GM12875 (cell line): ENCODE data around the gene MEG3.
"Not testable (repeated sequence)": the region's sequence is repeated elsewhere in the genome, so short reads cannot be mapped to it uniquely, and the experiment has no call there.

Source experiments
- H3K4me3 ChIP-seq: one replicate; pipeline ENCODE4 v1.5.1; 2011; ENCODE audit warnings: low read depth, low read length, control low read depth
- TF ChIP-seq, protein P1 (sequence below): IDR thresholded peaks from 2 replicates; pipeline ENCODE4 v1.5.1; 2011; ENCODE audit warnings: low read depth, mild to moderate bottlenecking, control low read depth, inconsistent platforms, low read length, moderate library complexity, borderline replicate concordance; ENCODE audit not compliant: insufficient read depth

The MEG3 gene

DNA sequence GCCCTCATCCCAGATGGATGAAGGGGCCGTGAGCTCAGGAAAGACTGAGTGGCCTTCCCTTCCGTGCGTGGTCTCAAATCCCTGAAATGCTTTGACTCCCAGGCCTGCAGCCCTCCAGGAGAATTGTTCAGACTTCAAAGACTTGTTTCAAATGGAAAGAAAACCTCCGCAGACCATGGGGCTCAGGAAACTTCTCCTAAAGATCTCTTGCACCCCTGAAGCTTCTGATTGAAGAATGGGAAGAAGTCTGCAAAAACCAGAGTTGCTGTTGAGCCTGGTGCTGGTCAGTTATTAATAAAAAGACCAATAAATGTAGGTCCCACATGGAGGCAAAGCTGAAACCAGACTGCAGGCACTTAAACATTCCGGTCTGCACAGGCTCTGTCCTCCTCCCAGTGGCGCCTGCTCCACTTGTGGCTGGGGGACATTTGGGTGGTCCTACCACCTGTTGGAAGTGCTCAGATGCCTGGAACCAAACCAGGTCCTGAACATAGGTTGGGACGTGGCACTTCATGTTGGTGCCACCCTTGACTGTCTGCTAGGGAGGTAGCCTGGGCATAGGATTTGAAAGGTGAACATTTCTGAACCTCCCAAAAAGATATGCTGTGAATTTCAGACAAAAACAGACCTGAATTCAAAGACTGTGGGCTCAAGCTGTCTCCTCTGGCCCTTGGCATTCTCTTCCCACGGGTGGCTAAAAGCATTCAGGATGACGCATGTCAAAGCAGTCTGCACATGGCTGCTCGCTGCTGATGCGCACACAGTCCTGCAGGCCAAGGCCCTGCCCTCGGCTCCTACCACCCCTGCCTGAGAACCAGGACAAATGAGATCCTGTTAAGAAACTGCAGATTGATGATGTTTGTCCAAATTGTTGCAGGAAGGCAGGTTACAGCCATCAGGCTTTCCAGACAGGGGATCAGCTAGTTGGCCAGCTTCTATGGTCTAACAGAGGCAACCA, 36.2 kb upstream of the MEG3 start:
- no peak overlapping the region for H3K4me3 ChIP-seq
- TF ChIP-seq, protein P1, sequence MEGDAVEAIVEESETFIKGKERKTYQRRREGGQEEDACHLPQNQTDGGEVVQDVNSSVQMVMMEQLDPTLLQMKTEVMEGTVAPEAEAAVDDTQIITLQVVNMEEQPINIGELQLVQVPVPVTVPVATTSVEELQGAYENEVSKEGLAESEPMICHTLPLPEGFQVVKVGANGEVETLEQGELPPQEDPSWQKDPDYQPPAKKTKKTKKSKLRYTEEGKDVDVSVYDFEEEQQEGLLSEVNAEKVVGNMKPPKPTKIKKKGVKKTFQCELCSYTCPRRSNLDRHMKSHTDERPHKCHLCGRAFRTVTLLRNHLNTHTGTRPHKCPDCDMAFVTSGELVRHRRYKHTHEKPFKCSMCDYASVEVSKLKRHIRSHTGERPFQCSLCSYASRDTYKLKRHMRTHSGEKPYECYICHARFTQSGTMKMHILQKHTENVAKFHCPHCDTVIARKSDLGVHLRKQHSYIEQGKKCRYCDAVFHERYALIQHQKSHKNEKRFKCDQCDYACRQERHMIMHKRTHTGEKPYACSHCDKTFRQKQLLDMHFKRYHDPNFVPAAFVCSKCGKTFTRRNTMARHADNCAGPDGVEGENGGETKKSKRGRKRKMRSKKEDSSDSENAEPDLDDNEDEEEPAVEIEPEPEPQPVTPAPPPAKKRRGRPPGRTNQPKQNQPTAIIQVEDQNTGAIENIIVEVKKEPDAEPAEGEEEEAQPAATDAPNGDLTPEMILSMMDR: no peak

DNA sequence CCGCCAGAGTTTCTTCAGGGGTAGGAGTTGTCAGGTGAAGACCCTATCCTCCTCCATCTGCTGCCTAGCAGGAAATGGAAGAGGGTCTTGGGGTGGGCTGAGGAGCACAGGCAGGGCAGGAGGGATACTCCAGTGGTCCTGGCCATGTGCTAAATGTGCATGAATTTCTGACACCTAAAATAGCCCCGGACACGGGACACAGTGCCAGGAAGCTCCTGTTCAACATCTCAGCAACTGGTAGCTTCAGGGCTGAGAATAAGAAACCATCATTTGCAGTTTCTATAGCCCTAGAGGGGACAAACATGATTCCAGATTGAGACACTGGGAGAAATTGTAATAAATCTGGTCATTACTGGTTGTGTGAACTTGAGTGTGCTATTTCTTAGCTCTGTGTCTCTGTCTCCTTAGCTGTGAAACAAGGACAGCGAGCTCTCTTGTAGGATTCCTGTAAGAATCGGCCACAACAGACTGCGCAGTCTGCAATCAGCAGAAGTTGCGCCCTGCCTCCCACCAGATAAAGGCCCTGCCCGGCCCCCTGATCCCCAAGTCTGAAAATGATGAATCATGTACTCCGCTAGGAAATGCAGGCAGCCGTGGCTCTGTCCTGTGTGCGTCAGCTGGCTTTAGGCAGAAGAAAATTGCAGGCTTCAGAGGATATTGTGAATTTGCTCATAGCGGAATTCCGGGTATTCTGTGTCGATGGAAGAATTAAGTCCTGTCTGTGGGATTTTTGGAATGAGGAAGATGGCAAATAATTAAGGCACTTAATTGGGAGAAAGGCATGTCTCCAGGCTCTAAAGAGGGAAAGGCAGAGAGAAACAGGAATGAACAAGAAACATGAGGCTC, 35.2 kb upstream of the MEG3 start:
- TF ChIP-seq, protein P1: no peak
- H3K4me3 ChIP-seq: no peak overlapping the region

DNA sequence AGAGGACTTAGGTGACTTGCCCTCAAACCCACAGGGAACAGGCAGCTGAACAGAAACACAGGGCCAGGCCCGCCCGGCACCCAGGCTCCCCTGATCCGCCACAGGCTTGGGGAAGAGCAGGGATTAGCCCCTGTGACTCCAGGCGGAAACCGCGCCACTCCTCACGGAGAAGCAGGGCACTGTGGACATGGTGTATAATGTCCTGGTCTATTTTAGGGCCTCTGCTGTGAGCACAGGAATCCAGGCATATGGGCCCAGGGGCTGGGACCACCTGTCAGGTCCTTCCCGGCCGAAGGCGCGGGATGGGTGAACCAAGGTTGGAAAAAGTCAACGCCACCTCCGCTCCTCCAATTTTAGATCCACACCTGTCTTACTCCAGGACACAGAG, 34.6 kb upstream of the MEG3 start:
- TF ChIP-seq, protein P1: no peak
- no peak overlapping the region for H3K4me3 ChIP-seq

DNA sequence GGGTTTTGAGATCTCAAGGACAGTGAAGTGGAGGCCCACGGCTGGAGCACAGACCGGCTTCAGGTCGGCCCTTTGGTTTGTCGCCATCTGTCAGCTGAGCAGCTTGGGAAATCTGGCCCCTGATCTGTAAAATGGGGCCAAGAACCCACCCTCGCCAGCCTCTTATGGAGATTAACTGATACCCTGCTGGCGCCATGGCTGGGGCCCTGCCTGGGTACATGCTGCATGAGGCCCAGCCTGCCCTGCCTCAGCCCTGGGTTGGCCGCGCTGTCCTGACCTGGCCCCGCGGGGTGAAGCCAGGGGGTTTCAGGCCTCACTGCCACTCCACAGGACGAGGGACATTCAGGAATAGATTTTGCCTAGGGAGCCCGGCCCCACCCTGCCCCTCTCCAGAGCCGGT, 33.9 kb upstream of the MEG3 start:
- TF ChIP-seq, protein P1: no peak
- H3K4me3 ChIP-seq: no peak overlapping the region

DNA sequence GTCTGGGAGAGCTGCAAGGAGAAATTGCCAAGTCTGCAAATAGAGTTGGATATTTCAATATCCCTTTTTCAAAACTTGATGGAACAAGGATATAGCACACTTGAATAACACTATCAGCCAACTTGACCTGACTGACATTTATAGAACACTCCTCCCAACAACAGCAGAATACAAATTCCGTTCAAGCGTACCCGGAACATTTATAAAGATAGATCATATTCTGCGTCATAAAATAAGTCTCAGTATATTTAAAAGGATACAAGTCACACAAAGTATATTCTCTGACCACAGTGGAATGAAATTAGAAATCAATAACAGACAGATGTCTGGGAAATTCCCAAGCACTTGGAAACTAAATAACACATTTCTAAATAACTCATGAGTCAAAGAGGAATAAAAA, 29.0 kb upstream of the MEG3 start:
- TF ChIP-seq, protein P1: no peak

DNA sequence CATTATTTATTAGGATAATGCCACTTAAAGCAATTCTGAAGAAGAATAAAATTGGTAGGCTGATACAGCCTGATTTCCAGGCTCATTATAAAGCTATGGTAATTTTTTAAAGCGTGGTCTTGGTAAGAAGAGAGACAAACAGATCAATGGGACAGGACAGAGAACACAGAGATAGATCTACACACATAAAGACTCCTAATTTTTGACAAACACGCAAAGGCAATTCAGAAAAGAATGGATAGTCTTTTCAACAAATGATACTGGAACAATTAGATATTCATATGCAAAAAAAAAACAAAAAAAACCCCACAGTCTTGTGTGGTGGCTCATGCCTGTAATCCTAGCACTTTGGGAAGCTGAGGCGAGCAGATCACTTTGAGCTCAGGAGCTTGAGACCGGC, 25.9 kb upstream of the MEG3 start:
- no peak overlapping the region for H3K4me3 ChIP-seq
- TF ChIP-seq, protein P1: no peak

More for the DNA sequence above, 29.0 kb upstream of the MEG3 start:
- no peak overlapping the region for H3K4me3 ChIP-seq

DNA sequence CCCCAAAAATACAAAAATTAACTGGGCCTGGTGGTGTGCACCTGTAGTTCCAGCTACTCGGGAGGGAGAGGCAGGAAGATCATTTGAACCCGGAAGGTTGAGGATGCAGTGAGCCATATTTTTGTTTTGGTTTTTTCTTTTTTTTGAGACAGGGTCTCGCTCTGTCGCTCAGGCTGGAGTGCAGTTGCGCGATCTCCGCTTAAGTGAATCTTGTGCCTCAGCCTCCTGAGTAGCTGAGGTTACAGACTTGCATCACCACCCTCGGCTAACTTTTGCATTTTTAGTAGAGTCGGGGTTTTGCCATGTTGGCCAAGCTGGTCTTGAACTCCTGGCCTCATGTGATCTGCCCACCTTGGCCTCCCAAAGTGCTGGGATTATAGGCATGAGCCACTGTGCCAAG, 24.5 kb upstream of the MEG3 start:
- H3K4me3 ChIP-seq: not testable (repeated sequence)
